Activated gamma-delta T cell treated with anti-CD3 and anti-CD28 coated beads, Interleukin-2, amount 50 U/mL, for 16 hours (primary cell): ENCODE measurements around the gene KDM4E.

Experiments
- DNase-seq: peaks from one replicate; pipeline ENCODE4 v3.0.0-alpha.2; 2020; ENCODE audit warnings: low read depth

KDM4E gene

GRCh38 chr11:95050595-95051202, 25.6 kb downstream of the KDM4E start:
- DNase-seq, result no peak

- DNase-seq, result no peak
Observed at GRCh38 chr11:95054356-95054755, 29.3 kb downstream of the KDM4E start.

- no peak for DNase-seq
Observed at GRCh38 chr11:95055283-95055897, 30.3 kb downstream of the KDM4E start.

- no peak for DNase-seq
Observed at GRCh38 chr11:95057959-95058358, 32.9 kb downstream of the KDM4E start.

- DNase-seq, result no peak
Observed at GRCh38 chr11:95058621-95059020, 33.6 kb downstream of the KDM4E start.

GRCh38 chr11:95059046-95059445, 34.0 kb downstream of the KDM4E start:
- DNase-seq, result no peak

GRCh38 chr11:95065336-95065735, 40.3 kb downstream of the KDM4E start:
- DNase-seq, result no peak

- no peak for DNase-seq
Observed at GRCh38 chr11:95066716-95067038, 41.6 kb downstream of the KDM4E start, which contains the start of gene SRSF8. SRSF8 (plus strand) TSS chr11:95066919; CDS start chr11:95067227, 308 bp downstream.

- peak; percentile 52 for DNase-seq
Observed at GRCh38 chr11:95067039-95067840, 42.2 kb downstream of the KDM4E start.

- no peak for DNase-seq
Observed at GRCh38 chr11:95067841-95068219, 42.8 kb downstream of the KDM4E start.

GRCh38 chr11:95068549-95068948, 43.5 kb downstream of the KDM4E start:
- peak; percentile 44 for DNase-seq

- no peak for DNase-seq
Observed at GRCh38 chr11:95070471-95070870, 45.4 kb downstream of the KDM4E start.

GRCh38 chr11:95072948-95073347, 47.9 kb downstream of the KDM4E start:
- DNase-seq, result no peak

- no peak for DNase-seq
Observed at GRCh38 chr11:95074792-95075563, 49.9 kb downstream of the KDM4E start.

GRCh38 chr11:95076416-95076815, 51.4 kb downstream of the KDM4E start:
- DNase-seq, result no peak

GRCh38 chr11:95076981-95077380, 51.9 kb downstream of the KDM4E start:
- no peak for DNase-seq
